D341Med (cell line): Measurements from ENCODE around the gene HBA2.
A peak's percentile ranks its signal among the peaks of the same experiment; 100 is the strongest.
"Not testable (repeated sequence)": the region's sequence is repeated elsewhere in the genome, so short reads cannot be mapped to it uniquely, and the experiment has no call there.

Experiments used
- DNase-seq: peaks from one replicate; pipeline ENCODE4 v3.0.0; 2012; ENCODE audit warnings: low spot score

HBA2 gene

GRCh38 chr16:175011-175949, 2.6 kb downstream of the HBA2 start:
- DNase-seq, result no peak

- not testable (repeated sequence) for DNase-seq
These were observed 3.3 kb downstream of the HBA2 start for GRCh38 chr16:176006-176405.

- not testable (repeated sequence) for DNase-seq
These were observed 4.1 kb downstream of the HBA2 start, which contains the start of gene HBA1 for GRCh38 chr16:176477-177382. HBA1 (plus strand) TSS chr16:176680; CDS start chr16:176717, 37 bp downstream.

- no peak for DNase-seq
These were observed 4.7 kb downstream of the HBA2 start for GRCh38 chr16:177394-177822.

GRCh38 chr16:177981-178667, 5.4 kb downstream of the HBA2 start:
- no peak for DNase-seq

GRCh38 chr16:178668-179015, 6.0 kb downstream of the HBA2 start:
- no peak for DNase-seq

- no peak for DNase-seq
These were observed 6.8 kb downstream of the HBA2 start for GRCh38 chr16:179211-180092.

- DNase-seq, result peak; percentile 94
These were observed 7.5 kb downstream of the HBA2 start, which contains the start of gene HBQ1 for GRCh38 chr16:180101-180675. HBQ1 (plus strand) TSS chr16:180459; CDS start chr16:180487, 28 bp downstream.

- DNase-seq, result peak; percentile 68
These were observed 8.2 kb downstream of the HBA2 start for GRCh38 chr16:180681-181564.

GRCh38 chr16:181565-182021, 8.9 kb downstream of the HBA2 start:
- DNase-seq, result peak; percentile 92

- DNase-seq, result no peak
These were observed 10.3 kb downstream of the HBA2 start for GRCh38 chr16:183005-183404.

- DNase-seq, result no peak
These were observed 12.5 kb downstream of the HBA2 start for GRCh38 chr16:185213-185612.

- DNase-seq, result no peak
These were observed 13.0 kb downstream of the HBA2 start for GRCh38 chr16:185691-186090.

GRCh38 chr16:187330-187729, 14.7 kb downstream of the HBA2 start:
- no peak for DNase-seq

- DNase-seq, result peak; percentile 64
These were observed 16.0 kb downstream of the HBA2 start for GRCh38 chr16:188674-189073.

GRCh38 chr16:189604-190186, 17.0 kb downstream of the HBA2 start:
- DNase-seq, result no peak

GRCh38 chr16:191831-192230, 19.2 kb downstream of the HBA2 start:
- DNase-seq, result no peak

GRCh38 chr16:192686-193085, 20.0 kb downstream of the HBA2 start:
- DNase-seq, result no peak

GRCh38 chr16:193441-193840, 20.8 kb downstream of the HBA2 start:
- DNase-seq, result no peak
